Choroid plexus epithelial cell (primary cell): ENCODE data around the gene GNA14.
A peak's percentile ranks its signal among the peaks of the same experiment; 100 is the strongest.
"Not testable (repeated sequence)": the region's sequence is repeated elsewhere in the genome, so short reads cannot be mapped to it uniquely, and the experiment has no call there.

ENCODE experiments used
- DNase-seq: peaks from one replicate; pipeline ENCODE4 v3.0.0-alpha.2; 2010; ENCODE audit warnings: low read depth
- H3K4me3 ChIP-seq: 2 replicates; pipeline ENCODE4 v1.5.1; 2011; ENCODE audit warnings: low read depth, mild to moderate bottlenecking, control low read depth, low read length, moderate library complexity
- TF ChIP-seq, protein P1 (sequence below): conservative IDR thresholded peaks from 2 replicates; pipeline ENCODE4 v1.5.1; 2011; ENCODE audit warnings: low read depth, mild to moderate bottlenecking, control low read depth, inconsistent platforms, low read length, moderate library complexity

GNA14 gene

DNA sequence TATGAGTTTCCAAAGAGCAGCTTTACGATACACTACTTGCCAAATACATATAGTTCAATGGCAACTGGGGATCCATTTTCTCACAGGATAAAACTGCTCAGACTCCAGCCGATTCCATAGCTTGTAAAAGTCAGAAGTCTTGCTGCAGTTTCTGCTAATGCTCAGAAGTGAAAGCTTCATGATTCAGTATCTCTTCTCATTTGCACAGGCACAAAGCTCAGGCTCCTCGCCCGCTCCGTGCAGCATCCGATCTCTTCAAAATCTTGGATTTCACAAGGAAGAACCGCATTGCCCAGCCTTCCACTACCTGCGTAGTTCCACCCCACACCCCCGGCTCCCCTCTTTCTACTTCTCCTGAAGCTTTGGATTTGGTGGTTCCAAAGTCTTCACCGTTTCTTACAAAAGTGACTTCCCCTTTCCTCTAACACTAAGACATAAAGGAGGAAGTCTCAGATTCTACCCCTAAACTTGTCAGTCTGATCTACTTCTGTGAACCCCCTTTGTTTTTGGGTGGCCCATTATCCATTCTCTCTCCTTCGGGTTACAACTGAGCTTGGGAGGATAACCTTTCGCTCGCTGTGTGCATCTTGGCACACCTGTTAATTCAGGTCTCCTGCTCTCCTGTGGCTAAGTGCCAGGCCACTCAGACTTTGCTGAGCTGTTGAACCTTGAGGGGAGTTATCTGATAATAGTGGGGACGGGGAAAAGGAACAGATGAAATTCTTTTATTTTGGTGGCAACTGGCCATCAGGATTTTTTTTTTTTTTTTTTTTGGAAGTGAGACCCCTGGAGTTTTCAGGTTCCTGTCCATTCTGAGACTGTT, 194.1 kb downstream of the GNA14 start:
- no peak overlapping the region for H3K4me3 ChIP-seq
- DNase-seq = no peak
- TF ChIP-seq, protein P1, sequence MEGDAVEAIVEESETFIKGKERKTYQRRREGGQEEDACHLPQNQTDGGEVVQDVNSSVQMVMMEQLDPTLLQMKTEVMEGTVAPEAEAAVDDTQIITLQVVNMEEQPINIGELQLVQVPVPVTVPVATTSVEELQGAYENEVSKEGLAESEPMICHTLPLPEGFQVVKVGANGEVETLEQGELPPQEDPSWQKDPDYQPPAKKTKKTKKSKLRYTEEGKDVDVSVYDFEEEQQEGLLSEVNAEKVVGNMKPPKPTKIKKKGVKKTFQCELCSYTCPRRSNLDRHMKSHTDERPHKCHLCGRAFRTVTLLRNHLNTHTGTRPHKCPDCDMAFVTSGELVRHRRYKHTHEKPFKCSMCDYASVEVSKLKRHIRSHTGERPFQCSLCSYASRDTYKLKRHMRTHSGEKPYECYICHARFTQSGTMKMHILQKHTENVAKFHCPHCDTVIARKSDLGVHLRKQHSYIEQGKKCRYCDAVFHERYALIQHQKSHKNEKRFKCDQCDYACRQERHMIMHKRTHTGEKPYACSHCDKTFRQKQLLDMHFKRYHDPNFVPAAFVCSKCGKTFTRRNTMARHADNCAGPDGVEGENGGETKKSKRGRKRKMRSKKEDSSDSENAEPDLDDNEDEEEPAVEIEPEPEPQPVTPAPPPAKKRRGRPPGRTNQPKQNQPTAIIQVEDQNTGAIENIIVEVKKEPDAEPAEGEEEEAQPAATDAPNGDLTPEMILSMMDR = no peak

DNA sequence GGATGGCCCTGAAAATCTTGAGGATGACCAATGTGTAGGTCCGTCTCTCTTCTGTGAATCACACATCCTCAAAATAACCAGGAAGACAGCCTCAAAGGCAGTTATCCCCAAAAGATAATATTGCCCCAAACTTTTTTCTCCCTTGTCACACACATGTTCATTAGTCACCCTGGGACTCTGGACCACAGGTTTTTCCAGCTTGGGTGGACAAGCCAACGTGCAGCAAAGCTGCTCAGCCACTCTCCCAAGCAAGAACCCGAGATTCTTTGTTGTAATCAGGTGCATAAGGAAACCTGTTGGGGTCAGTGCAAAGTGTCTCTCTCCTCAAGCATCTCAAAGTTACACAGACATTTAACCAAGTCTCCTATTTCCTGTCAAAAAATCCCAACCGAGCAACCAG, 196.6 kb downstream of the GNA14 start:
- no peak for DNase-seq
- H3K4me3 ChIP-seq = no peak overlapping the region
- TF ChIP-seq, protein P1 = no peak

DNA sequence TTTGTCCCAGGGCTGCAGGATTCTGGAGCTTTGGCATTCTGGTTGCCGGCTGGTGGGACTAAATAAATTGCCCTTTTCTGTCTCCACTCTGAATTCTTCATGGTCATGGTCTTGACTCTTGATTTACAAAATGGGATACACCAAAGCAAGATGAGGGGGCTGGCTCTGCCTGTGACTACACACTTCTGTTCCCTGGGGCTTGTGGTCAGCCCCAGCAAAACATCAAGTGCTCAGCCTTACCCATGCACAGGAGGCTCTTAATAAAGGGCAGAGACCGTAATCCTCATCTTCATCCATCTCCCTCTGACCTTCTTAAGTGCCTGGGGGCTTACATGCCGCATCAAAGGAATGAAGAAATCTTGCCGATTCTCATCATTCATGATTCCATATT, 198.0 kb downstream of the GNA14 start:
- H3K4me3 ChIP-seq = no peak overlapping the region
- TF ChIP-seq, protein P1 = no peak
- DNase-seq = no peak

DNA sequence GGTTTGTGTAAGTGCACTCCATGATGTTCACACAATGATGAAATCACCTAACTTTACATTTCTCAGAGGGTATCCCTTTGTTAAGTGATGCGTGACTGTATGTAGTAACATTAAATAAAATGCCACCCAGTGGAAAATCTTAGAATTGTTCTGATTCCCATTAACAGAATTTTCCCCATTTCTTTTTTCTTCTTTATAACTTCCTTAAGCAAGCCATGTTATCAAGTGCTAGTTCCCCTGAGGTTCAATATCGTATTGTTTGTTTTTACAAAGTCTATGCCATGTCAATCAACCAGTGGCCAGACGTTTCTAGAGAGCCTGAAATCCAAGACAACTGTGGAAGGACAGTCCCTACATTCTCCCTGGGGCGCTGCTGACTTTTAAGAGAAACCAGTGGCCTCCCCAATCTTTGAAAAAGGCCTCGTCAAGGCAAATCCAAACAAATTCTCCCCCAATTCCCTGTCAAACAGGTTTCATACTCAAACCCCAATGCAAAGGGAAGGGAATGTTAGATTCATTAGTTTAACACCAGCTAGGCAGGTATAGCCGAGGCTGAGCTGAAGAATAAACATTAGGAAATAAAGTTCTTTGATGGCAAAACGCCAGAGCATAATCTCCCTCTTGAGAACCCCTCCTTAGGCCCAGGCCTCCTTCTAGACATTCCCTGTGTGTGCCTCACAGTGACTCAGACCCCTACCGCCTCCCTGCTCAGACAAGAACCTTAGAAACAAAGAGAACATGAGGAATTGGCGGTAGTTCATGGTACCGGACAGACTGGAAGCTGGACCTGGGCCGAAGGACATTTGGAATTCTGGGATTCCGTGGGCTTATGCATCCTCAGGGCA, 198.7 kb downstream of the GNA14 start:
- no peak overlapping the region for H3K4me3 ChIP-seq
- TF ChIP-seq, protein P1 = peak; percentile 30
- peak; percentile 96 for DNase-seq

- no peak overlapping the region for H3K4me3 ChIP-seq
- no peak for DNase-seq
- TF ChIP-seq, protein P1 = no peak
Observed at GRCh38 chr9:77447646-77448045, 200.5 kb downstream of the GNA14 start.

- DNase-seq = no peak
- TF ChIP-seq, protein P1 = no peak
- no peak overlapping the region for H3K4me3 ChIP-seq
Observed at GRCh38 chr9:77442436-77442835, 205.7 kb downstream of the GNA14 start.

DNA sequence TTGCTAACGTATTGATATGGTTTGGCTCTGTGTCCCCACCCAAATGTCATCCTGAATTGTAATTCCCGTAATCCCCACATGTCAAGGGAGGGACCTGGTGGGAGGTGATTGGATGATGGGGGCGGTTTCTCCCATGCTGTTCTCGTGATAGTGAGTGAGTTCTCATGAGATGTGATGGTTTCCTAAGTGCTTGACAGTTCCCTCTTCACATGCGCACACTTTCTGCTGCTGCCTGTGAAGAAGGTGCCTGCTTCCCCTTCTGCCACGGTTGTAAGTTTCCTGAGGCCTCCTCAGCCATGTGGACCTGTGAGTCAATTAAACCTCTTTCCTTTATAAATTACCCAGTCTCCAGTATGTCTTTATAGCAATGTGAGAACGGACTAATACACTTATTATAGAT, 207.0 kb downstream of the GNA14 start:
- not testable (repeated sequence) for DNase-seq, H3K4me3 ChIP-seq
